ENCODE measurements around the gene MYOZ2. TPM values are rescaled to one million over a fixed set of nuclear protein-coding genes. Genes with fewer than 3 reads are reported as not detected.

MYOZ2 gene
- total RNA-seq, 4 donors from 2014 or later = not detected

DNA sequence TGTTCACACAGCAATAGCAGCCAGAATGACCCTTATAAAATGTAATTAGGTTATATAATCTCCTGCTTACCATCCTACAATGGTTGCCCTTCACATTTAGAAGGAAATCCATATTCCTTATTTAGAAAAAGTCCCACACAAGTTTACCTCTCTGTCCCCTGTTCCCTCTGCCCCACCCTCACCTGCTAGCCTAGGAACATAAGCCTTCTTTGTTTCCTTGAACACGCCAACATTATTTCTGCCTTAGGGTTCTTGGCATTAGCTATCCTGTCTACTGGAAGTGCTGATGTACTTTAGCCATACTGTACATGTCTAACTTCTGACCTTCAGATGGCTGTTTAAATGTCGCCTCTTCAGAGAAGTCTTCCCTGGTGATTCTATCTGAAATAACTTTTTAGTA is 48.5 kb downstream of the MYOZ2 start:
- intact Hi-C loops (cut with DNase I; ENCODE audit: low total_unique reads) = no loop called here
- WGBS, 2 donors = 69 to 73% methylated on average over 2 of the region's 2 CpGs
- H3K4me3 ChIP-seq (ENCODE audit: low read depth, poor library complexity, severe bottlenecking) = no peak overlapping the region
- no peak for DNase-seq (ENCODE audit: low spot score in 2 of 2)
- TF ChIP-seq, protein P1, sequence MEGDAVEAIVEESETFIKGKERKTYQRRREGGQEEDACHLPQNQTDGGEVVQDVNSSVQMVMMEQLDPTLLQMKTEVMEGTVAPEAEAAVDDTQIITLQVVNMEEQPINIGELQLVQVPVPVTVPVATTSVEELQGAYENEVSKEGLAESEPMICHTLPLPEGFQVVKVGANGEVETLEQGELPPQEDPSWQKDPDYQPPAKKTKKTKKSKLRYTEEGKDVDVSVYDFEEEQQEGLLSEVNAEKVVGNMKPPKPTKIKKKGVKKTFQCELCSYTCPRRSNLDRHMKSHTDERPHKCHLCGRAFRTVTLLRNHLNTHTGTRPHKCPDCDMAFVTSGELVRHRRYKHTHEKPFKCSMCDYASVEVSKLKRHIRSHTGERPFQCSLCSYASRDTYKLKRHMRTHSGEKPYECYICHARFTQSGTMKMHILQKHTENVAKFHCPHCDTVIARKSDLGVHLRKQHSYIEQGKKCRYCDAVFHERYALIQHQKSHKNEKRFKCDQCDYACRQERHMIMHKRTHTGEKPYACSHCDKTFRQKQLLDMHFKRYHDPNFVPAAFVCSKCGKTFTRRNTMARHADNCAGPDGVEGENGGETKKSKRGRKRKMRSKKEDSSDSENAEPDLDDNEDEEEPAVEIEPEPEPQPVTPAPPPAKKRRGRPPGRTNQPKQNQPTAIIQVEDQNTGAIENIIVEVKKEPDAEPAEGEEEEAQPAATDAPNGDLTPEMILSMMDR (IDR thresholded peaks at IDR 0.05) = no peak

DNA sequence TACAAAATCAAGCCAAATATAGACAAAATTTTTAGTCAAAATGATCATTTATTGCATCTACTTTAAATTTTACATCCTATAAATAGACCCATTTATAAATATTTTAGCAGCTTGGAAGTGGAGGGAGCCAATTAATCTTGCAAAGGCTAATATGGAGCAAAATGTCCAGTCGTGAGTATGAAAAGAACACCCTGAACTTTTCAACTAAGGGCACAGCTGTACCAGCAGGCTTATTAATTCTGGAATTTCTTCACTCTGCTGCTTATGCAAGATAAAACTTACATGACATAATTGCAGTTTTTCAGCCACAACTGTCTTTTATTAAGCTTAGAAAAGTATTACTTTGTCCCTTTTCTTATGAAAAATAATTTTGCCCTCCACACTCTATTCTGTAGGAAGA is 54.0 kb downstream of the MYOZ2 start:
- no peak overlapping the region for H3K4me3 ChIP-seq (ENCODE audit: low read depth, poor library complexity, severe bottlenecking)
- intact Hi-C loops (cut with DNase I; ENCODE audit: low total_unique reads) = no loop called here
- WGBS, 2 donors = 19 to 30% methylated on average over 1 of the region's 1 CpG
- no peak for DNase-seq (ENCODE audit: low spot score in 2 of 2)
- TF ChIP-seq, protein P1 (IDR thresholded peaks at IDR 0.05) = no peak
- no peak for TF ChIP-seq POLR2A (IDR thresholded peaks at IDR 0.05)

DNA sequence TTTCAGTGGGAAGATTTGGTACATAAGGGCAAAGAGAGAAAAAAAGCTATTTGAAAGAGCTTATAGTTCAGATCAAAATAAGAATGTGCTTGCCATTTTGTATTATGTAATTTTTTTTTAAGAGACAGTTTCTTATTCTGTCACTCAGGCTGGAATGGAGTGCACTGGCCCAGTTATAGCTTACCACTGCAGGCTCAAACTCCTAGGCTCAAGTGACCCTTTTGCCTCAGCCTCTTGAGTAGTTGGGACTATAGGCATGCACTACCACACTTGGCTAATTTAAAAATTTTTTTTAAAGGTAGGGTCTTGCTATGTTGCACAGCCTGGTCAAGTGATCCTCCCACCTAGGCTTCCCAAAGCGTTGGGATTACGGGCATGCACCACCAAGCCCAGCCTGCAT is 54.7 kb downstream of the MYOZ2 start:
- H3K4me3 ChIP-seq (ENCODE audit: low read depth, poor library complexity, severe bottlenecking) = no peak overlapping the region
- TF ChIP-seq POLR2A (IDR thresholded peaks at IDR 0.05) = no peak
- TF ChIP-seq, protein P1 (IDR thresholded peaks at IDR 0.05) = no peak
- intact Hi-C loops (cut with DNase I; ENCODE audit: low total_unique reads) = no loop called here
- 93 to 96% methylated on average over 2 of the region's 2 CpGs for WGBS, 2 donors
- no peak for DNase-seq (ENCODE audit: low spot score in 2 of 2)

DNA sequence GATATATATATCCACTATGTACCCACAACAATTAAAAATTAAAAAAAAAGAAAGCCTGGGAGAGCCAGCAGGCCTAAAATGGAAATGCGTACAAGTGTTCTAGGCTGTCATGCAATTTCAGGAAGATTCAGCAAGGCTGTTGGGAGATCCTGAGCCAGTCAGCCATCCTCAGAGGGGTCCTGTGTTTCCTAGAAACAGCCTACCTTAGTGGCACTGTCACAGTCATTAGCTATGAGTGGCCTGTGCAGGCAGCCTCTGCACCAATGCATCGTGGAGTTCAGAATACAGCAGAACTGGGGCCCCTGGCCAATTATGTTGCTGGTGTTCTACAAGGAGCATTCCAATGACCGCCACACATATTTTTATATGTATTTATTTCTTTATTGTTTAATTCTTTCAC is 55.9 kb downstream of the MYOZ2 start:
- no peak for DNase-seq (ENCODE audit: low spot score in 2 of 2)
- TF ChIP-seq, protein P1 (IDR thresholded peaks at IDR 0.05) = no peak
- TF ChIP-seq POLR2A (IDR thresholded peaks at IDR 0.05) = no peak
- intact Hi-C loops (cut with DNase I; ENCODE audit: low total_unique reads) = no loop called here
- 88 to 93% methylated on average over 3 of the region's 3 CpGs for WGBS, 2 donors
- no peak overlapping the region for H3K4me3 ChIP-seq (ENCODE audit: low read depth, poor library complexity, severe bottlenecking)

DNA sequence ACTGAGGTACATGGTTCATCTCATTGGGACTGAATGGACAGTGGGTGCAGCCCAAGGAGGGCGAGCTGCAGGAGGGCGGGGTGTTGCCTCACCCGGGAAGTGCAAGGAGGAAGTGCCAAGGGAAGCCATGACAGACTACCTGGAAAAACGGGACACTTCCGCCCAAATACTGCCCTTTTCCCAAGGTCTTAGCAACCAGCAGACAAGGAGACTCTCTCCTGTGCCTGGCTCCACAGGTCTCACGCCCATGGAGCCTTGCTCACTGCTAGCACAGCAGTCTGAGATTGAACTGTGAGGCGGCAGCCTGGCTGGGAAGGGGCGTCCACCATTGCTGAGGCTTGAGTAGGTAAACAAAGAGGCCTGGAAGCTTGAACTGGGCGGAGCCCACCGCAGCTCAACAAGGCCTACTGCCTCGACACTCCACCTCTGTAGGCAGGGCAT is 62.2 kb downstream of the MYOZ2 start:
- intact Hi-C loops (cut with DNase I; ENCODE audit: low total_unique reads) = no loop called here
- DNase-seq (ENCODE audit: low spot score in 2 of 2) = no peak
- no peak for TF ChIP-seq POLR2A (IDR thresholded peaks at IDR 0.05)
- TF ChIP-seq, protein P1 (IDR thresholded peaks at IDR 0.05) = no peak
- H3K4me3 ChIP-seq (ENCODE audit: low read depth, poor library complexity, severe bottlenecking) = no peak overlapping the region
- WGBS, 2 donors = 87 to 93% methylated on average over 11 of the region's 11 CpGs

DNA sequence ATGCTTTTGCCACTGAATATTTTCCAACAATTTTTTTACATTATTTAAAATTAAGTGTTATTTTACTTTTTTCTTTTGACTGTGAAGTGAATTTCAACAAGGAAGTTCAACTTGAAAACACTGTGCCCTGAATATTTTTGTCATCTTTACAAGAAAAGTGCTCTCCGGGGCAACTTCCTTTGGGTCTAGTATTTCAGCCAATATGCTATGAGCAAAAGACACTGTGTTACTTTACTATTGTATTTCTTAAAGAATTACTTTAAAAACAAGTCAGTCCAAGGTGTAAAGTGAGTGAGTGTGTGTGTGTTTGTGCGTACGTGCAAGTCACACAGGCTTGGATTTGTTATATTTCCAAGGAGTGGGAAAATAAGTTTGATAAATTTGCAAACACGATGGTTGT is 69.3 kb downstream of the MYOZ2 start:
- DNase-seq (ENCODE audit: low spot score in 2 of 2) = no peak
- WGBS, 2 donors = 71 to 76% methylated on average over 4 of the region's 4 CpGs
- intact Hi-C loops (cut with DNase I; ENCODE audit: low total_unique reads) = no loop called here
- TF ChIP-seq POLR2A (IDR thresholded peaks at IDR 0.05) = no peak
- TF ChIP-seq, protein P1 (IDR thresholded peaks at IDR 0.05) = no peak
- no peak overlapping the region for H3K4me3 ChIP-seq (ENCODE audit: low read depth, poor library complexity, severe bottlenecking)

All from lower leg skin (tissue), 4 donors.